Neutrophil (primary cell): Measurements from ENCODE around the gene PAOX.

Experiments
- H3K27ac ChIP-seq: fragments of 200-600 bp; sonication (generic); 2 replicates; pipeline ENCODE4 v1.5.1; 2016; ENCODE audit warnings: mild to moderate bottlenecking, moderate library complexity
- H3K27me3 ChIP-seq: fragments of 200-600 bp; sonication (generic); 2 replicates; pipeline ENCODE4 v1.6.0; 2016; ENCODE audit warnings: mild to moderate bottlenecking
- H3K36me3 ChIP-seq: fragments of 200-600 bp; sonication (generic); 2 replicates; pipeline ENCODE4 v1.5.1; 2017
- H3K4me1 ChIP-seq, 2 experiments: fragments of 200-600 bp in 1 of 2; sonication (generic) in 1 of 2; 1 replicate in 1 of 2; 2 replicates in 1 of 2; pipeline versions ENCODE4 v1.5.1 to v1.6.1; 2013 to 2016; ENCODE audit warnings: low read depth in 1 of 2, low read length in 1 of 2, mild to moderate bottlenecking in 1 of 2, moderate library complexity in 1 of 2; ENCODE audit not compliant: control insufficient read depth in 1 of 2, insufficient read depth in 1 of 2
- H3K4me3 ChIP-seq, 2 experiments: fragments of 200-600 bp in 1 of 2; sonication (generic) in 1 of 2; 1 replicate in 1 of 2; 2 replicates in 1 of 2; pipeline ENCODE4 v1.5.1; 2013 to 2016; ENCODE audit warnings: low read depth in 1 of 2, low read length in 1 of 2, mild to moderate bottlenecking in 1 of 2, moderate library complexity in 1 of 2
- H3K9me3 ChIP-seq: fragments of 200-600 bp; sonication (generic); 2 replicates; pipeline ENCODE4 v1.5.1; 2016
- TF ChIP-seq, protein P1 (sequence below): fragments of 200-600 bp; sonication (generic); IDR thresholded peaks from 2 replicates; pipeline ENCODE4 v1.5.1; 2016; ENCODE audit warnings: antibody characterized with exemption

Gene PAOX

DNA sequence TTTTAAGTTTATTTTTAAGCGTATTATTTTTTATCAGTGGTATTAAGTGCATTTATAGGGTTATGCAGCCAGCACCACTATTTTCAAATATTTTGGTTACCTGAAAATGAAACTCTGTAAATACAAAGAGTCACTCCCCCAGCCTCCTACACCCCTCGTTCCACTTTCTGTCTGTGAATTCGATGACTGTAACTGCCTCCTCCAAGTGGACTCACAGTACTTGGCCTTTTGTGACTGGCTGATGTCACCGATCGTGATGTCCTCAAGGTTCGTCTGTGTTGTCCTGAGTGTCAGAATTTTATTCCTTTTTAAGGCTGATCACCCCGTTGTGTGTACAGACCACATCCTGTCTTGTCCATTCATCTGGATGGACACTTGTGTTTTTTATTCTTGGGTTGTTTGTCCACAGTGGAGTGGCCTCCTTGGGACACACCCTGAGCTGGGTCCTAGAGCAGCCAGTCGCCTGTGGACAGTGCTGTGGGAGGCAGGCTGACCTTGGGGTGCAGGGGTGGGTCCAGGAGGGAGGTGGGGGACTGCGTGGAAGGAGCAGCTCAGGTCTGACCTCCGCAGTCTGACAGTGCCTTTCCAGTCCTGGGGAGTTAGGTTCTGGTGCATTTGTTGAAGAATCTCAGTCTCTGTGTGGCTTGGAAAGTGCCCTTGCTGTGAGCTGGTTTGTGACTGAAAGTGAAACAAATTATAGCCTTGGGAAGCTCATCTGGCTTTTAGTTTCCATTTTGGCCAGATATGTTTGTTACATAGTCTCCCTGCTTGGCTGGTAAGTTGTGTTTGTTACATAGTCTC, 21.8 kb downstream of the PAOX start:
- TF ChIP-seq, protein P1, sequence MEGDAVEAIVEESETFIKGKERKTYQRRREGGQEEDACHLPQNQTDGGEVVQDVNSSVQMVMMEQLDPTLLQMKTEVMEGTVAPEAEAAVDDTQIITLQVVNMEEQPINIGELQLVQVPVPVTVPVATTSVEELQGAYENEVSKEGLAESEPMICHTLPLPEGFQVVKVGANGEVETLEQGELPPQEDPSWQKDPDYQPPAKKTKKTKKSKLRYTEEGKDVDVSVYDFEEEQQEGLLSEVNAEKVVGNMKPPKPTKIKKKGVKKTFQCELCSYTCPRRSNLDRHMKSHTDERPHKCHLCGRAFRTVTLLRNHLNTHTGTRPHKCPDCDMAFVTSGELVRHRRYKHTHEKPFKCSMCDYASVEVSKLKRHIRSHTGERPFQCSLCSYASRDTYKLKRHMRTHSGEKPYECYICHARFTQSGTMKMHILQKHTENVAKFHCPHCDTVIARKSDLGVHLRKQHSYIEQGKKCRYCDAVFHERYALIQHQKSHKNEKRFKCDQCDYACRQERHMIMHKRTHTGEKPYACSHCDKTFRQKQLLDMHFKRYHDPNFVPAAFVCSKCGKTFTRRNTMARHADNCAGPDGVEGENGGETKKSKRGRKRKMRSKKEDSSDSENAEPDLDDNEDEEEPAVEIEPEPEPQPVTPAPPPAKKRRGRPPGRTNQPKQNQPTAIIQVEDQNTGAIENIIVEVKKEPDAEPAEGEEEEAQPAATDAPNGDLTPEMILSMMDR, result no peak
- H3K9me3 ChIP-seq, result no peaks in the 10 kb centered on the region
- H3K4me1 ChIP-seq, result no peaks in the 10 kb centered on the region
- no peaks in the 10 kb centered on the region for H3K27me3 ChIP-seq
- no peak overlapping the region for H3K4me3 ChIP-seq
- H3K36me3 ChIP-seq, result peaks cover 54% of the 10 kb centered on the region
- H3K27ac ChIP-seq, result no peak overlapping the region

DNA sequence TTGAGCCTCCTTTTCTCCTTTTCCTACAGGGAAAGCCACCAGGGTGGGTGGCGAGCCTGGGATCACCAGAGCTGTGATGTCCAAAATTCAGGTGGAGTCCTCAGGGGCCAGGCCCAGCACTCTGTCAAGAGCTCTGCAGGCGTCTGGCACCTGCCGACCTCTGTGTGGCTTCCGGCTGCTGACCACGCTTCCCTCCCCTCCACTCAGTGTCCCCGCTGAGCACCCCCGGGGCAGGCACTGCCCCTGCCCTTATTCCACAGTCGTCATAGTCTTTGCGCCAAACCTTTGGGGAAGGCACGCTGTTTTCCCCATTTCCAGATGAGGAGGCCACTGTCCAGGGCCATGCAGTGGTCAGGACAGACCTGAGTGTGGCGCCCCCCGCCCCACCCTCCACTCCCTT, 22.4 kb downstream of the PAOX start:
- Histone ChIP-seq H3K9me3 (no peaks in the 10 kb centered on the region), H3K4me1 (no peaks in the 10 kb centered on the region), H3K36me3 (peaks cover 58% of the 10 kb centered on the region), H3K4me3 (no peak overlapping the region), H3K27ac (no peak overlapping the region), H3K27me3 (no peaks in the 10 kb centered on the region)
- TF ChIP-seq, protein P1, result no peak

DNA sequence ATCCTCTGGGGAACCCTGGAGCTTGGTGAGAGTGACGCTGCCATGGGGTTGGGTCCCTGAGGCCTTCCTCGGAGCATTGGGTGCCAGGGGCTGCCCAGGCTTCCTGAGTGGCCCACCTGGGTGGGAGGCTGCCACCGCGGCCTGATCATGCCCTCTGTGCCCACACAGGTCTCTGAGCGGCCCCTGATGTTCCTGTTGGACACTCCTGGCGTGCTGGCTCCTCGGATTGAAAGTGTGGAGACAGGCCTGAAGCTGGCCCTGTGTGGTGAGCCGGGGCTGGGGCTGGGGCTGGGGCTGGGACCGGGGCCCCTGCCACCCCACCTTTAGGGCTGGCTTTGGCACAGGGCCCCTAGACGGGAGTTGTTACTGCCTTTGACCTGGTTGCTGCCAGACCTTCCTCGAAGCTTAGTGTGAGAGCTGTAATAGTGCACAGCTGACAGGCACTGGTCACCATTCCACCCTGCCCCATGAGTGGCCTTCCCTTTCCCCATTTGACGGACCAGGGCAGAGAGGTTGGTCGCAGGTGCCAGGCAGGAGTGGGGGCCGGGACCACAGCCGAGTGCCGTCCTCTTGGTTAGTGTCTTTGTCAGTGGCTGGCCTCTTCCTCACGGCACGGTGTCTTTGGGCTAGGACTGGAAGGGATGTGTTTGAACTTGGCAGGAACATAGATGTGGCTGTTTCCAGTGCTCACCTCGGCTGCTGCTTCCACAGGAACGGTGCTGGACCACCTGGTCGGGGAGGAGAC, 23.1 kb downstream of the PAOX start:
- H3K27ac ChIP-seq, result no peak overlapping the region
- TF ChIP-seq, protein P1, result no peak
- peaks cover 58% of the 10 kb centered on the region for H3K36me3 ChIP-seq
- H3K27me3 ChIP-seq, result no peaks in the 10 kb centered on the region
- H3K9me3 ChIP-seq, result no peaks in the 10 kb centered on the region
- no peak overlapping the region for H3K4me3 ChIP-seq
- H3K4me1 ChIP-seq, result no peaks in the 10 kb centered on the region

DNA sequence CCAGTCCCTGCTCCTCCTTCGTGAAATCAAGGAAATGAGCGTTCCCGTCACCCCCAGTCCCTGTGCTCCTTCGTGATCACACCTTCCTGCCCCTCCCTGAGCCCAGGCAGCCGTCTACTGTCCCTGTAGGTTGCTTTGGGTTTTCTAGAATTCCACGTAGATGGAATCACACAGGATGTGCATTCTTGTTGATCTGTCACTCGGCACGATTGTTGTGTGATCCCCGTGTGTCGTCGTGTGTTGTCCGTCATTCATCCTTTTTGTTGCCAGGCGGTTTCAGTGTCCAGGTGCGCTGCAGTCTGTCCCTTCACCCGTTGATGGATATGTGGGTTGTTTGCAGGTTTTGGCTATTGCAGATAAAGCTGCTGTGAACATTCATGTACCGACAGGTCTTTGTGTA, 24.3 kb downstream of the PAOX start:
- Histone ChIP-seq H3K4me3 (no peak overlapping the region), H3K27me3 (no peaks in the 10 kb centered on the region), H3K27ac (no peak overlapping the region), H3K36me3 (peaks cover 52% of the 10 kb centered on the region), H3K9me3 (no peaks in the 10 kb centered on the region), H3K4me1 (no peaks in the 10 kb centered on the region)
- TF ChIP-seq, protein P1, result no peak

DNA sequence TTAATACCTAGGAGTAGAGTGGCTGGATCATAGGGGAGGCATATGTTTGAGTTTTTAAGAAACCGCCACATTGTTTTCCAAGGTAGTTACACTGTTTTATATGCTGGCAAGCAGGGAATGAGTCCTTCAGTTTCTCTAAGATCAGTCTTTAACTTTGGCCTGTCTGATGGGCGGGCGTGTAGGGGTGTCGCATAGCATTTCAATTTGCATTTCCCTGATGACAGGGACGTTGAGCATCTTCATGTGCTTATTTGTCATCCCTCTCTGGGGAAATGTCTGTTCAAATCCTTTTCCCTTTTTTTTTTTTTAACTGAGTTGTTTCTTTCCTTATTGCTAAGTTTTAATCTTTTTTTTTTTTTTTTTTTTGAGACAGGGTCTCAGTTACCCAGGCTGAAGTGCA, 24.7 kb downstream of the PAOX start:
- Histone ChIP-seq H3K27ac (no peak overlapping the region), H3K4me1 (no peaks in the 10 kb centered on the region), H3K27me3 (no peaks in the 10 kb centered on the region), H3K4me3 (no peak overlapping the region), H3K9me3 (no peaks in the 10 kb centered on the region), H3K36me3 (peaks cover 51% of the 10 kb centered on the region)
- TF ChIP-seq, protein P1, result no peak
